OCI-LY1 (cell line): Measurements from ENCODE around the gene PODNL1.

Source experiments
- H2AFZ ChIP-seq: fragments of 200-600 bp; sonication (generic), shearing (Covaris generic); 2 replicates; pipeline ENCODE4 v1.6.0; 2014; ENCODE audit warnings: antibody characterized with exemption, mild to moderate bottlenecking, low read length
- H3F3A ChIP-seq: fragments of 200-600 bp; sonication (generic), shearing (Covaris generic); 2 replicates; pipeline ENCODE4 v1.6.0; 2014; ENCODE audit warnings: mild to moderate bottlenecking, antibody characterized with exemption, low read length, moderate library complexity; ENCODE audit not compliant: insufficient read depth
- H3K27ac ChIP-seq: fragments of 200-600 bp; sonication (generic); 2 replicates; pipeline ENCODE4 v1.5.1; 2014; ENCODE audit warnings: low read length, mixed run types, mild to moderate bottlenecking, low read depth; ENCODE audit not compliant: poor library complexity, severe bottlenecking
- H3K27me3 ChIP-seq: fragments of 200-600 bp; sonication (generic); 2 replicates; pipeline ENCODE4 v1.6.0; 2014; ENCODE audit warnings: antibody characterized with exemption, mild to moderate bottlenecking, low read length, moderate library complexity; ENCODE audit not compliant: insufficient read depth
- H3K36me3 ChIP-seq: fragments of 200-600 bp; sonication (generic); 2 replicates; pipeline ENCODE4 v1.6.1; 2014; ENCODE audit warnings: mild to moderate bottlenecking, antibody characterized with exemption, low read length, moderate library complexity, mixed read lengths; ENCODE audit not compliant: insufficient read depth
- H3K4me1 ChIP-seq: fragments of 200-600 bp; sonication (generic); 2 replicates; pipeline ENCODE4 v1.5.1; 2014; ENCODE audit warnings: mild to moderate bottlenecking, low read length, moderate library complexity; ENCODE audit not compliant: insufficient read depth, severe bottlenecking
- H3K4me2 ChIP-seq: fragments of 200-600 bp; sonication (generic), shearing (Covaris generic); 2 replicates; pipeline ENCODE4 v1.6.1; 2014; ENCODE audit warnings: low read length
- H3K4me3 ChIP-seq: fragments of 200-600 bp; sonication (generic); 2 replicates; pipeline ENCODE4 v1.5.1; 2014; ENCODE audit warnings: low read length, low read depth, mild to moderate bottlenecking, mixed read lengths; ENCODE audit not compliant: poor library complexity, severe bottlenecking
- H3K79me2 ChIP-seq: fragments of 200-600 bp; shearing (Covaris generic); 2 replicates; pipeline ENCODE4 v1.6.1; 2016; ENCODE audit warnings: mixed run types, low read length, mixed read lengths; ENCODE audit not compliant: insufficient read depth
- H3K9ac ChIP-seq: fragments of 200-600 bp; sonication (generic), shearing (Covaris generic); 2 replicates; pipeline ENCODE4 v1.6.1; 2014; ENCODE audit warnings: mild to moderate bottlenecking, low read length, mixed read lengths
- H3K9me2 ChIP-seq: fragments of 200-600 bp; sonication (generic), shearing (Covaris generic); 2 replicates; pipeline ENCODE4 v1.6.1; 2014; ENCODE audit warnings: low read depth, mild to moderate bottlenecking, low read length, mixed read lengths
- H3K9me3 ChIP-seq: fragments of 200-600 bp; shearing (Covaris generic); 2 replicates; pipeline ENCODE4 v1.6.1; 2014; ENCODE audit warnings: low read length, mixed read lengths
- H4K20me1 ChIP-seq: fragments of 200-600 bp; sonication (generic), shearing (Covaris generic); 2 replicates; pipeline ENCODE4 v1.6.0; 2016; ENCODE audit warnings: mild to moderate bottlenecking, low read length; ENCODE audit not compliant: insufficient read depth
- EZH2 ChIP-seq: fragments of 200-600 bp; sonication (generic), shearing (Covaris generic); IDR thresholded peaks from 2 replicates; pipeline ENCODE4 v1.8.0; 2017; ENCODE audit warnings: borderline replicate concordance, mixed run types, mild to moderate bottlenecking, antibody characterized with exemption, low read length, moderate library complexity, mixed read lengths
- TF ChIP-seq, protein P1 (sequence below): fragments of 200-600 bp; sonication (generic), shearing (Covaris generic); IDR thresholded peaks from 2 replicates; pipeline ENCODE4 v1.5.1; 2017; ENCODE audit warnings: mild to moderate bottlenecking, antibody characterized with exemption, low read length, moderate library complexity, mixed read lengths

Gene PODNL1

GRCh38 chr19:13956365-13956744, 18.1 kb upstream of the PODNL1 start:
- no peak for TF ChIP-seq EZH2
- TF ChIP-seq, protein P1, sequence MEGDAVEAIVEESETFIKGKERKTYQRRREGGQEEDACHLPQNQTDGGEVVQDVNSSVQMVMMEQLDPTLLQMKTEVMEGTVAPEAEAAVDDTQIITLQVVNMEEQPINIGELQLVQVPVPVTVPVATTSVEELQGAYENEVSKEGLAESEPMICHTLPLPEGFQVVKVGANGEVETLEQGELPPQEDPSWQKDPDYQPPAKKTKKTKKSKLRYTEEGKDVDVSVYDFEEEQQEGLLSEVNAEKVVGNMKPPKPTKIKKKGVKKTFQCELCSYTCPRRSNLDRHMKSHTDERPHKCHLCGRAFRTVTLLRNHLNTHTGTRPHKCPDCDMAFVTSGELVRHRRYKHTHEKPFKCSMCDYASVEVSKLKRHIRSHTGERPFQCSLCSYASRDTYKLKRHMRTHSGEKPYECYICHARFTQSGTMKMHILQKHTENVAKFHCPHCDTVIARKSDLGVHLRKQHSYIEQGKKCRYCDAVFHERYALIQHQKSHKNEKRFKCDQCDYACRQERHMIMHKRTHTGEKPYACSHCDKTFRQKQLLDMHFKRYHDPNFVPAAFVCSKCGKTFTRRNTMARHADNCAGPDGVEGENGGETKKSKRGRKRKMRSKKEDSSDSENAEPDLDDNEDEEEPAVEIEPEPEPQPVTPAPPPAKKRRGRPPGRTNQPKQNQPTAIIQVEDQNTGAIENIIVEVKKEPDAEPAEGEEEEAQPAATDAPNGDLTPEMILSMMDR = no peak

GRCh38 chr19:13955662-13956364, 17.6 kb upstream of the PODNL1 start:
- Histone ChIP-seq H3K27ac (no peak overlapping the region), H3K79me2 (peaks cover 7% of the 10 kb centered on the region), H2AFZ (no peak overlapping the region), H4K20me1 (no peaks in the 10 kb centered on the region), H3K4me1 (peaks cover 21% of the 10 kb centered on the region), H3K27me3 (no peaks in the 10 kb centered on the region), H3K9me2 (no peaks in the 10 kb centered on the region), H3F3A (no peaks in the 10 kb centered on the region), H3K36me3 (peaks cover 59% of the 10 kb centered on the region), H3K4me2 (no peak overlapping the region), H3K9ac (no peak overlapping the region), H3K9me3 (no peaks in the 10 kb centered on the region), H3K4me3 (no peak overlapping the region)
- TF ChIP-seq, protein P1 = no peak
- TF ChIP-seq EZH2 = no peak

More at GRCh38 chr19:13956365-13956744, 18.1 kb upstream of the PODNL1 start:
- Histone ChIP-seq H3K36me3 (peaks cover 64% of the 10 kb centered on the region), H3K27ac (no peak overlapping the region), H4K20me1 (no peaks in the 10 kb centered on the region), H3K9ac (no peak overlapping the region), H3K79me2 (peaks cover 7% of the 10 kb centered on the region), H3F3A (no peaks in the 10 kb centered on the region), H2AFZ (no peak overlapping the region), H3K4me3 (no peak overlapping the region), H3K4me1 (peaks cover 21% of the 10 kb centered on the region), H3K9me3 (no peaks in the 10 kb centered on the region), H3K27me3 (no peaks in the 10 kb centered on the region), H3K4me2 (no peak overlapping the region), H3K9me2 (no peaks in the 10 kb centered on the region)

DNA sequence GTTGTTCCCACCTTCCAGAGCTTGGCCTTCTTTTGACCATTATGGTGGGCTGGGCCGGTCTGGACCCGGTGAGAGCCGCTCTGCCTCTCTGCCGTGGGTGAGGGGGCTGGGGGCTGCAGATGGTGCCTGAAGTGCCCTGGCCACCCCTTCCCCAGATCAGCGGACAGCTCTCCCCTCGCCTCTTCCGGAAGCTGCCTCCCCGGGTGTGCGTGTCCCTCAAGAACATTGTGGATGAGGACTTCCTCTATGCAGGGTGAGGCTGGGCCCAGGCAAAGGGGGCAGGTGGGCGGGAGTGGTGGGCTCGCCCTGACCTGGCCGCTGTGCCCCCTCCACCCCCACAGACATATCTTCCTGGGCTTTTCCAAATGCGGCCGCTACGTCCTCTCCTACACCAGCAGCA, 16.0 kb upstream of the PODNL1 start:
- no peaks in the 10 kb centered on the region for H4K20me1 ChIP-seq
- H3K36me3 ChIP-seq = peaks cover 43% of the 10 kb centered on the region
- no peak overlapping the region for H2AFZ ChIP-seq
- no peaks in the 10 kb centered on the region for H3K27me3 ChIP-seq
- no peak overlapping the region for H3K9ac ChIP-seq
- H3K4me2 ChIP-seq = peak overlapping the region; percentile 99; the same call in 1 of the 2 replicates
- no peak overlapping the region for H3K27ac ChIP-seq
- H3K9me3 ChIP-seq = no peaks in the 10 kb centered on the region
- no peak overlapping the region for H3K4me3 ChIP-seq
- no peak for TF ChIP-seq EZH2
- TF ChIP-seq, protein P1 = no peak
- no peaks in the 10 kb centered on the region for H3F3A ChIP-seq
- H3K9me2 ChIP-seq = no peaks in the 10 kb centered on the region
- peaks cover 21% of the 10 kb centered on the region for H3K4me1 ChIP-seq
- H3K79me2 ChIP-seq = peaks cover 7% of the 10 kb centered on the region
